Keratinocyte (primary cell): ENCODE measurements around the gene LEMD1. TPM values are rescaled to one million over a fixed set of nuclear protein-coding genes. Genes with fewer than 3 reads are reported as not detected.

ENCODE experiments used
- DNase-seq: peaks from one replicate; pipeline ENCODE4 v3.0.0-alpha.2; 2011; ENCODE audit warnings: low read depth, missing footprints, low spot score
- FAIRE-seq: peaks from 2 replicates; lab custom pipeline; 2011; peaks lifted over from hg19 to GRCh38; lab: Jason Lieb, UNC
- H2AFZ ChIP-seq: 2 replicates; pipeline ENCODE4 v1.6.0; 2012; ENCODE audit warnings: low read length, control low read depth, inconsistent platforms; ENCODE audit not compliant: control insufficient read depth
- H3K27ac ChIP-seq: 2 replicates; pipeline ENCODE4 v1.5.1; 2011; ENCODE audit warnings: low read length; ENCODE audit not compliant: control insufficient read depth, insufficient read depth
- H3K27me3 ChIP-seq: 3 replicates; pipeline ENCODE4 v1.6.0; 2011; ENCODE audit warnings: low read length; ENCODE audit not compliant: control insufficient read depth, insufficient read depth; ENCODE audit errors: extremely low read depth
- H3K36me3 ChIP-seq, 2 experiments: 2 replicates in 1 of 2; 3 replicates in 1 of 2; pipeline ENCODE4 v1.5.1; 2011; ENCODE audit warnings: low read length in 2 of 2, mild to moderate bottlenecking in 1 of 2; ENCODE audit not compliant: control insufficient read depth in 2 of 2, insufficient read depth in 2 of 2; ENCODE audit errors: extremely low read depth in 1 of 2
- H3K4me1 ChIP-seq: 3 replicates; pipeline ENCODE4 v1.5.1; 2011; ENCODE audit warnings: low read length; ENCODE audit not compliant: control insufficient read depth, insufficient read depth; ENCODE audit errors: extremely low read depth
- H3K4me2 ChIP-seq: 3 replicates; pipeline ENCODE4 v1.6.0; 2011; ENCODE audit warnings: low read depth, low read length; ENCODE audit not compliant: control insufficient read depth, insufficient read depth; ENCODE audit errors: extremely low read depth
- H3K4me3 ChIP-seq, 3 experiments: fragments of 200-600 bp in 1 of 3; sonication (generic) in 1 of 3; 2 replicates in 2 of 3; 3 replicates in 1 of 3; pipeline ENCODE4 v1.5.1; 2011 to 2016; ENCODE audit warnings: low read length in 3 of 3, mild to moderate bottlenecking in 3 of 3, control low read depth in 2 of 3, inconsistent platforms in 1 of 3, low read depth in 1 of 3, mixed read lengths in 1 of 3, mixed run types in 1 of 3, moderate library complexity in 1 of 3; ENCODE audit not compliant: control insufficient read depth in 2 of 3, insufficient read depth in 2 of 3; ENCODE audit errors: extremely low read depth in 1 of 3
- H3K79me2 ChIP-seq: 2 replicates; pipeline ENCODE4 v1.6.0; 2012; ENCODE audit warnings: low read length; ENCODE audit not compliant: control insufficient read depth, insufficient read depth
- H3K9ac ChIP-seq: 3 replicates; pipeline ENCODE4 v1.6.0; 2011; ENCODE audit warnings: low read length; ENCODE audit not compliant: control insufficient read depth, insufficient read depth; ENCODE audit errors: extremely low read depth
- H3K9me1 ChIP-seq: 3 replicates; pipeline ENCODE4 v1.6.0; 2011; ENCODE audit warnings: low read length; ENCODE audit not compliant: control insufficient read depth, insufficient read depth; ENCODE audit errors: extremely low read depth
- H3K9me3 ChIP-seq: 2 replicates; pipeline ENCODE4 v1.5.1; 2012; ENCODE audit warnings: low read depth, low read length; ENCODE audit not compliant: control insufficient read depth
- H4K20me1 ChIP-seq: 3 replicates; pipeline ENCODE4 v1.6.0; 2011; ENCODE audit warnings: low read length; ENCODE audit not compliant: control insufficient read depth, insufficient read depth; ENCODE audit errors: extremely low read depth
- CTCF ChIP-seq, 3 experiments: IDR thresholded peaks in 1 of 3; conservative IDR thresholded peaks in 1 of 3; optimal IDR thresholded peaks in 1 of 3; 2 replicates in 2 of 3; 3 replicates in 1 of 3; pipeline versions ENCODE3 to v1.5.1; 2011; ENCODE audit warnings: low read length in 3 of 3, mild to moderate bottlenecking in 3 of 3, moderate library complexity in 2 of 3, control low read depth in 1 of 3, inconsistent platforms in 1 of 3; ENCODE audit not compliant: insufficient read depth in 2 of 3; ENCODE audit errors: extremely low read depth in 1 of 3
- EZH2 ChIP-seq: IDR thresholded peaks from one replicate; pipeline ENCODE4 v1.6.1; 2012; ENCODE audit warnings: inconsistent platforms, mild to moderate bottlenecking, low read length, moderate library complexity
- dilution Hi-C: fragments of 300-500 bp; cut with MboI; formaldehyde crosslinking; loops from one replicate; pipeline ENCODE4 v1.7.0; 2020; ENCODE audit warnings: low sequenced_read_pairs; ENCODE audit not compliant: extremely low pct_ligation_motif_present
- polyA plus RNA-seq, 5 experiments: library from polyadenylated mRNA; depleted of rRNA in 3 of 5; stranded (reverse) in 3 of 5; stranded (forward) in 1 of 5; unstranded in 1 of 5; fragments of >200 nt; gene quantifications; 1 replicate in 1 of 5; 2 replicates in 3 of 5; 3 replicates in 1 of 5; pipeline versions ENCODE4 v1.2.1 to v1.2.3, GENCODE V29; 2011 to 2012; ENCODE audit warnings: missing spikeins in 2 of 5, low read depth in 1 of 5, low replicate concordance in 1 of 5

LEMD1 gene
- polyA plus RNA-seq, 1 donor (not counting 4 experiments of a cell fraction or from before 2014, with no cell fraction given), result 1.9 TPM

DNA sequence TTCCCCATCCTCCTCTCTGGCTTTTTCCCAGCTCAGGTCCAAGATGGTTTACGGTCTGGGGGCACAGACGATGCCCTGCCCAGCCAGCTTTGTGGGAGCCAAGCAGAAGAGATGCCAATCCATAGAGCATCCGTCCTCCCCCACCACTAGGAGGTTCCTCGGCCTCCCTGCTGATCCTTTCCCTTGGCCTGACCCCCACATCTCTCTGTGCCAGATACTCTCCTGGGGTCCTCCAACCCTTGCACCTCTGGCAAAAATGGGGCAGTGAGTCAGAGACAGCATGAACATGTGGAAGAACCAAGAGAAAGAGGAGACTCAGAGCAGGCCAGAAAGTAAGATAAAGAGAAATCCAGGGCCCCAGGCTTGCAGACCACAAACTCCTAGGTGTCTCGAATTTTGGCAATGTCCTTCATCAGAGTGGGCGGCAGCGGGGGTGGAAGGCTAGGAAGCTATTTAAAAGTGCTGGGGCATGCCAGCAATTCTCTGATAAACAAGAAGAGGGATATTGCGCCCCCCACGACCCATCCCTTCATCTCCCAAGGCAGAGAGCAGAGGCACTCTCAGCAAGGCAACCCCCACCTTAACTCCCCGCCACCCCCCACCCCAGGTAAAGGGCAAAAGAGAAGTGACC is 22.6 kb upstream of the LEMD1 start:
- Histone ChIP-seq H4K20me1 (peaks cover 16% of the 10 kb centered on the region), H3K4me3 (no peak overlapping the region), H3K27ac (no peak overlapping the region), H2AFZ (no peak overlapping the region), H3K36me3 (peaks cover 18 to 29% of the 10 kb centered on the region in 2 experiments), H3K4me1 (peaks cover 75% of the 10 kb centered on the region), H3K9me3 (no peaks in the 10 kb centered on the region), H3K27me3 (no peaks in the 10 kb centered on the region), H3K79me2 (peaks cover 53% of the 10 kb centered on the region), H3K9ac (no peak overlapping the region), H3K9me1 (peaks cover 7% of the 10 kb centered on the region), H3K4me2 (no peak overlapping the region)
- DNase-seq (no peak), FAIRE-seq (no peak)
- dilution Hi-C loops, result no loop called here
- TF ChIP-seq EZH2 (no peak), CTCF (optimal IDR thresholded peaks at IDR 0.05 in 1 of 3, IDR thresholded peaks at IDR 0.05 in 1 of 3, conservative IDR thresholded peaks at IDR 0.05 in 1 of 3; ENCODE audit: extremely low read depth in 1 of 3, insufficient read depth in 2 of 3, low read length in 3 of 3) (no peak)

- peaks cover 47% of the 10 kb centered on the region for H3K79me2 ChIP-seq
- H3K4me2 ChIP-seq, result no peak overlapping the region
These were observed 21.9 kb upstream of the LEMD1 start for GRCh38 chr1:205443585-205444299.

More at GRCh38 chr1:205443585-205444299, 21.9 kb upstream of the LEMD1 start:
- H3K9ac ChIP-seq, result no peak overlapping the region
- peaks cover 18 to 29% of the 10 kb centered on the region in 2 experiments for H3K36me3 ChIP-seq
- DNase-seq, result no peak
- no peaks in the 10 kb centered on the region for H3K9me3 ChIP-seq
- H3K27me3 ChIP-seq, result no peaks in the 10 kb centered on the region
- no peak overlapping the region for H2AFZ ChIP-seq
- H4K20me1 ChIP-seq, result peaks cover 16% of the 10 kb centered on the region
- H3K4me1 ChIP-seq, result peaks cover 77% of the 10 kb centered on the region
- TF ChIP-seq CTCF (optimal IDR thresholded peaks at IDR 0.05 in 1 of 3, IDR thresholded peaks at IDR 0.05 in 1 of 3, conservative IDR thresholded peaks at IDR 0.05 in 1 of 3; ENCODE audit: extremely low read depth in 1 of 3, insufficient read depth in 2 of 3, low read length in 3 of 3) (no peak), EZH2 (no peak)
- no peak overlapping the region for H3K27ac ChIP-seq
- dilution Hi-C loops, result no loop called here
- no peak for FAIRE-seq
- H3K4me3 ChIP-seq, result no peak overlapping the region
- H3K9me1 ChIP-seq, result peaks cover 7% of the 10 kb centered on the region
